HG03442 (cell line): ENCODE measurements around the gene FBXL7.

Source experiments
- ATAC-seq: cut with Tn5 transposase; IDR thresholded peaks from one replicate; pipeline ENCODE4 v1.9.1; 2021; ENCODE audit warnings: mild to moderate bottlenecking, moderate library complexity; ENCODE audit not compliant: unreplicated experiment

FBXL7 gene

DNA sequence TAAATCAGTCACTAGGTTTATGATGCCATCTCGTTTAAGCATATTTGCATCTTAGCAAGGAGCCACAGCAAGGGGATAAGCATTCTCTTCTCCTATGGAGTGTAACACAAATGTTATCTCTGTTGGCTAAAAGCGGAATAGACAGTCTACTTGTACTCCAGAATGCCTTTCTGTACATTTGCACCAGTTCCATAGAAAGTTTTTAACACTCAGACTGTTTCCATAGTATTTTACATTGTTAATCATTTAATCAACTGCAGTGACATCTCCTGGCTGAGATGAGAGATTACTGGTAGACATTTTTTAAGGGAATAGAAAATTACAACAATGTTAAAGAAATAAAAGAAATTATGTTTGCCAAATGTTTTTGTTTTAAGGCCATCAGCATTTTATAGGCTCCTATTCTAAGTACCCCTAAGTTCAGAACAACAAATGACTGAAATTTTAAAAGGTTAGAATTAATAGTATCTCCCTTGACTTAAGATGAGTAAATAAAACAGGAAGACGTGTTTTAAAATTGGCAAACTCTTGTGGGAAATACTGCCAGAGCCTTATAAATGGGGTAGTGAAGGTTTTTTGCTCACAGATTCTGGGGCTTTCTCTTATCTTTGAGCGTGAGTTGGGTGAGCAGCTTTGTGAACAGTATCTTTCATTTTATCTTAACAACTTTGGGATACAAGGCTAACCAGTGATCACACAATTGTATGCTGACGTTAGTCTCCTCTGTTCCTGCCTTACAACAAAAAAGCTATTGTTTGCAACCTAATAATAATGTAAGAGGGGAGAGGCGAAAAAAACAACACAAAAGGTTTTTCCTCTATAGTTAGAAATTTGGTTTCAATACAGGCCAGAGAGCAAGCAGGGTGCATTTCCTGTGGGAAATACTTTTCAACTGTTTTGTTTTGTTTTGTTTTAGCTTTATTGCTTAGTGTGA lies 294.3 kb downstream of the FBXL7 start:
- no peak for ATAC-seq

DNA sequence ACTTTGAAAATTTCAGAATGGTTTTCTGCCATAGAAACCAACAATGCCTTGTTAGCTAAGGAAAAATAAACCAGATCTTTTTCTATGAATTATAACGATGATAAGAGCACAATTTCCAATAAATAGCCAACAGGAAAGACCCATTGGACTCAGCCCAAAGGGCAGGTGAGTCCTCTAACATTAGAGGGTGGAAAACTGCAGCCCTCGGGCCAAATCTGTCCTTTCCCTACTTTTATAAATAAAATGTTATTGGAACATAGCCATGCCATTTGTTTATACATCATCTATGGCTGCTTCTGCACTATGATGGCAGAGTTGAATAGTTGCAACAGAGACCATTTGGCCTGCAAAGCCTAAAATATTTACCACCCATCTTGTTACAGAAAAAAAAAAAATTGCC lies 296.1 kb downstream of the FBXL7 start:
- no peak for ATAC-seq

DNA sequence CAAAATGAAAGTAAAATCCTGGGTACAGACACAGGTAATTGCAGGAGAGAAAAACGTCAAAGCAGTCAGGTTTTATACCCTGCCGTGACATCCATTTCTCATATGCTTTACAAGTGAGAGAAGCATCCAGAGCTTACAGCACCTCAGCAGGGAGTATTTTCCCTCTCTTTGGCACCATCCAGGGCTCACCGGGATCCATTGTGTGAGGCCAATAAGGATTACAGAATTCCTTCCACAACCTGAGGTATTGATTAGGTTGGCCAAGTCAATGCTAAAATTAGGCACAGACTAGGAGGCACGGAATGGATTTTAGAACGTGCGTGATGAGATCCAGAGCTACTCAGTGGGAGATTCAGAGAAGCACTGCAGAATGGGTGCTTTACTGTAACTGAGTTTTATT lies 296.6 kb downstream of the FBXL7 start:
- no peak for ATAC-seq

DNA sequence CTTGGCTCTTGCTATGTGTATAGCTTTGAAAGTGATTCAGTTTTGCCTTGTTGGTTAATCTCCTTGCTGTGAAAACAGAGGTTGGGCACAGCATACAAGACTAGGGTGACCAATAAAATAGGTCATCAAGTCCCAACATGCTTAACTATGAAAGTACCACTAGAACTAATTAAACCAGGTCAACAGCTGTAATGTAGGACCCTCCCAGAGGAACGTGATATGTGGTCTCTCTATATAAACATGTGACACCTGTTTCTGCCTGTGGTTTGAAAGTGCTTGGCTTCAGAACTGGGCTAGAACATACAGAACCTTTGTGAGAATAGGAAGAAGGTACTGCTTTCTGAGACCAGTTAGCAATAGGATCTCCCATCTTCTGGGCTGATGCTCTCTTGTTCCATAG lies 297.1 kb downstream of the FBXL7 start:
- ATAC-seq: no peak

DNA sequence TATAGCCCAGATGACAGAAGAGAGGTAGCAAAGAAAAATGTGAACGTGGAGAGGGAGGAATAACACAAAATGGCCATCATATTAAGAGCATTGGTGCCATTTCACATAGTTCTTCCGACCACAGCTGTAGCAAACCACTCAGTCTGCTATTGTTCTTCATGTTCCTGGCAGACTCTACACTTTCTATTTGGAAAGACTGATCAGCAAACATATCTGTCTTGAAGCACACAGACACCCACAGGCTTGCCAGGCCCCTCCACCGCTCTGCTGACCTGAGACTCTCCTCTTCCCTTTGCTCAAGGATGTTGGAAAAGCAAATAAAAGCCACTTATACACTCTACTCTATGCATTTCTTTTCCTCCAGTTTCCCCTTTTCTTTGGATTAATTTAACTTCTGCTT lies 298.0 kb downstream of the FBXL7 start:
- no peak for ATAC-seq

DNA sequence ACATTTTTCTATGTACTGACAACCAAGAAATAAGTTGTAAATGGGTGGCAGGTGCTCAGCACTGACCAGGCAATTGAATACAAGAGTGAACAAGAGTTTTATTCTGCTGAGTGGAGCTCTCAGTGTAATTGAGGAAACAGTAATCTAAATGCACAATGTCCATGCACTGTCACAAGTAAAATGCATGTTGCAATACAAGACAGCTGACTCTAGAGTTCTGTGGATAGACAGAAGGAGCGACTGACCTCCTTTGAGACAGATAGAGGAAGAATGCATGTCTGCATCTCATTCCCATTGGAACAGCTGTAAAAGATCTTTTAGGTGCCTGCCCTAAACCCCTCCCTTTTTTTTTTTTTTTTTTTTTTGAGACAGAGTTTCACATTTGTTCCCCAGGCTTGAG lies 299.0 kb downstream of the FBXL7 start:
- ATAC-seq: no peak

DNA sequence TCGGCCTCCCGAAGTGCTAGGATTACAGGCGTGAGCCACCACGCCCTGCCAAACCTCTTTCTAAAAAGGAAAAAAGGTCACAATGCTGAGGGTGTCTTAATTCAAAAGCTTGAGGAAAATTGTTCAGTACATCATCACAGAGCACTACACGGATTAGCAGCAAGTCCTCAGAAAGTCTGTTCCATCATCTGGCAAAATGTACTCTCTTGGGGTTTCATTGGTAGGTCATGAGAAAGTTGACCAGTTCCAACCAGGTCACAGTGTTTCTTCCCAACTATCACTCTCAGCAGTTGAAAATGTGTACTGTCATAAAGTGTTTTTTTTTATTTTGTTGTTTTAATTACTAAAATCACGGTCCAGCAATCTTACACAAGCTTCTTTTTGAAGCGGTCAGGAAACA lies 299.6 kb downstream of the FBXL7 start:
- ATAC-seq: no peak

DNA sequence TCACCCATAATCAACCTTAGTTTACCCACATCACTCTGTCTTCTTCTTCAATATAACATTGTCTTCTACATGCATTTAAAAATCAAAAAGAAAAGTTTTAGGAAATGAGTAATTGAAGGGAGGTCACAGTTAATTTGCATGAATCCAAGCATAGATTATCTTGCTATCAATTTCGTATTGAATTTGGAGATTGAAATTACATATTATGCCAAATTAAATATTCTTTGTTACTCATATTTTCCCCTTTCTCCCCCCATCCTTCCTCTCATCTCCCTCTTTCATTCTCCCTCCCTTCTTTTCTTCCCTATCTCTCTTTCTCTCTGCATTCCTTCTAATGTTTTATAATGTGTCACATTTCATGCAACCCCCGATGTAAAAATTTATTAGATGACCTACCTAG lies 303.3 kb downstream of the FBXL7 start:
- no peak for ATAC-seq

DNA sequence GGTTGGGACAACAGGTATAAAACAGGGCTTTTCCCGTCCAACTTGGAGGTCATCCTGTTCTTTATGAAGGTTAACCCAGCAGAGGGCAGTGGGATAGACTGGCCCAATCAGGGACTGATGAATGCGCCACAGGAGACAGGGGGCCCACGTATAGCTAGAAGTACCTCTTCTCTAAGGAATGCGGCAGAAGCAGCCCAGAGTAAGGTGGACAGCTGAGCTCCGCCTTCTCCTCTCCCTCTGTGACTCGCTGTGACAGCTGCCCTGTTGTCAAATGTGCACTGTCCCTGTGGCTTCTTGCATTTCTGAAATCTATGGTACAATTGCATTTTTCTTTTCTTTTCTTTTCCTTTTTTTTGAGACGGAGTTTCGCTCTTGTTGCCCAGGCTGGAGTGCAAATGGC lies 306.6 kb downstream of the FBXL7 start:
- ATAC-seq: no peak

DNA sequence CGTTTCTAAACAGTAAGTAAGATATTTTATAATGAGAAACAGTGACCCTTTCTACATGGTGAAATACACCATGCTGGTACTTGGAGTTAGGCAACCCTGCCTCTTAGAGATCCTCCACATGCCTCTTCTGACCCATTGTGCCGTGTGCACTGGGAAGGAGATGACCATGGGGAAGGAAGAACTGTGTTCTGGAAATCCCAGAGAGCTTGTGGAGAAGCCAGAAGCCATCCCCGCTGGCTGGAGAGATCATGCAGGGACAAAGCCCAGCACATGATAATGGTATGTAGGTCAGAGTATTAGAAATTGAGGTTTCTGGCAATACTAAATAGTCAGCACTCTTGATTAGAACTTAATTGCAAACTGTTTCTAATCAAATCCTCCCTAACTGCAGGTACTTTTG lies 307.3 kb downstream of the FBXL7 start:
- ATAC-seq: no peak

DNA sequence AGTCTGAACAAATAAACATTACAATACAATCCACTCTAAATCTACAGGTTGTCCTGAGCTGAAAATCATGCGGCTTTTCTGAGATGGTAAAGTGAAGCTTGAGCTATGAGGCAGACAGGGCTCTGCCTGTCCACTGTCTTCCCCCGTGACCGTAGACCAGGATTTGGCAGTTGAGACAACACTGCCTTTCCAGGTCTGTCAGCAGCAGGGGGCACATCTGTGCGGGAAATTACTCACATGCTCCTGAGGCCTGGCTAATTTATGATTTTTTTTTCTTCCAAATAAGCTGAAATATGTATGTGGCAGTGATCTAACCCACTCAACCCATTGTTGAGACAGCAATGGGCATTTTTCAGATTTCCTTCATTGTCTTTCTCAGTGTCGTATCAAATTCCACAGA lies 307.9 kb downstream of the FBXL7 start:
- no peak for ATAC-seq

DNA sequence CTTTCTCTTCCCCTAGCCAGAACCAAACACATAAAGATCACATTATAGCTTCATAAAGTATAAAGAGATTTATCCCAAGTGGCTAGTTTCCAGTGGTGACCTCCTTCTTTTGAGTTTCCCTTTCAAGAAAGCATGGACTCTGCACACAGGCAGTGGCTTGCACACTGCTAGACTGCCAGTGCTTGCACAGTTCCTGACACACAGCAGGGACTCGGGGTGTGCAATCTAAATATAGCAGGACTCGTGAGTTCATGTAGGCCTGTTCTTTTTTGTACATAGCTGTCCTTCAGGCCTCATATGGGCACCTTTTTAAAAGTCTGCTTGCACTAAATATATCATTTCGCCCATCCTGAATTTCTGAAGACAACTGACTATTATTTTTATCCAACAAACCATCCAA lies 308.6 kb downstream of the FBXL7 start:
- ATAC-seq: no peak

DNA sequence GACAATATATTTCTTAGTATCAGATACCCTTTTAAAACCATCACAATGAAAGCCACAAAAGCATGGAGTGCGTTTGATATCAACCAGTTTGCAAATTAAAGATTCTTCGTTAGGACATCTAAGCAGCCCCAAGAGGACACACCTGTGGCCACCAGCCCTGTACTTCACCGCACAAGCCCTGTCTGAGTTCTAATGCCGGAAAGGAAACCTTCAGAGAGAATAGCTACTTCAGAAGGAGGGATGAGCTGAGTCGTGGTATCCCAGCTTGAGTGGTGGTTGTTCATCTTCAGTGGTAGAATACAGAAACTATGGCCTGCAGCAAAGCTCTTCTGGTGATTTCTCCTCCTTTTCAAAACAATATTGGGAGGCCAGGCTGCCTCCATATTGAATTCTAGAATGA lies 319.6 kb downstream of the FBXL7 start:
- no peak for ATAC-seq

DNA sequence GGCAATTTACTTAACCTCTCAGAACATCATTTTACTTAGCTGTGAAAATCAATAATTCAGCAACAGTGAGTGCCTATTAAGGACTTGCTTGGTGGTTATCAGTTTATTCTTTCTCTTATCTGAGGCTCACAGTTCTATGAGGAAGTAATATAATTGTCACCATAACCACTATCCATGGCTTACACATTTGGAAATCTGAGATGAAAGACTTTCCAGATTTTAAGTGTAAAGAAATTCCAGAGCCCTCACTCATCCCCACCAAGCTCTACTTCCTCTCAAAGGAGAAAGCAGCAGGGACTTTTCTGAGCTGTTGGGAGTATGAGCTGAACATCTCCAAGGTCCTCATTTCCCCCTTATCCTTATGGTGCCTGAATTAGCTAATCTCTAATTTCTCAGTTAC lies 321.5 kb downstream of the FBXL7 start:
- ATAC-seq: no peak

DNA sequence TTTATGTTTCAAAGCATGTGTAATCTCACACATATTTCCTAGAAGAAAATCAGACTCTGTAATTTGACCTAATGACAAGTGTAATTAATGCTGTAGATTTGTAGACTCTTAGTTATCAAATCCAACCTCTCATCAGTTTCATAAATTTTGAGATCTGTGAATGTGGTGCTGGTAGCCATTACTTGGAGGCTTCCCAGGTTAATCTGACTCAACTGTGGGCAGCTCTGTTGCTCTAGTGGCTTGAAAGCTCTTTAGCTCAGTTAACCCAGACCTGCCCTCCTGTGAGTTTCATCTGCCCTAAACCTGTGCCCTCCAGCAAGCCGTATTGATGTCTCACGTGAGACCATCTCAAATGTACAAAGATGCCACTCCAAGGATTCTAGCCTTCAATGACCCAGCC lies 323.4 kb downstream of the FBXL7 start:
- ATAC-seq: no peak

DNA sequence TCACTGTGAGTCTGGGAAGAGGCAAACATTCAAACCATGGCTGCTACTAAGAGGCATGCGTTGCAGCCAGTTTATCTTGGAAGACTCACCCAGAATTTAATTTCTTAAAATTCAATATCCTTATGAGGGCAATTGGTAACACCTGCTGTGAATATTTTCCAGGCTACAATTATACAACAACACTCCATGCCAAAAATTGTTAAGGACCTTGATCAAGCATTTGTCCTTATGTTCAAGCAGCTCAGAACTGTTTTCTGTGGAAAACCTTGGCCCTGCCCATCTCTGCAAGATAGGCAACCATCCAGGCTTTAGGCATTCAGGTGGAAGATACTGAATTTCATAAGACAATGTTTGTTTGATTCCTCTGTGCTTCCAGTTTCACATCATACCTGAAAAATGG lies 327.8 kb downstream of the FBXL7 start:
- no peak for ATAC-seq

DNA sequence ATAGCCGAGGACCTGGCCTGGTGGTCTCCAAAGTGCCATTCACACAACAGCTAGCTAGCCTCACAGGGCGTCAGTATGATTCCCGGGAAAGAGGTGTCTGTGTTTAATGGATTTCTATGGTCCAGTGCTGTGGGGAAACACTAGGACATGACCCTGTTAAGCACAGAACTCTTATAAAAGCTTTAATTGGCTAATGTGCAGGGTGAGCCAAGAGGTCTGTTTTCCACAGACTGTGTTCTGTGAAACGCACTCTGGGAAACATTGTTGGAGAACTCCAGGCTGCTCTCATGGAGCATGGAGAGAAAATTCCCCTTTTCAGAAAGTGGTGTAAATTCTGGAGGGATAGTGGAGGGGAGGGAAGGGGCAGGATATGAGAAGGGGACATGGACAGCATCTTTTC lies 331.4 kb downstream of the FBXL7 start:
- ATAC-seq: no peak

DNA sequence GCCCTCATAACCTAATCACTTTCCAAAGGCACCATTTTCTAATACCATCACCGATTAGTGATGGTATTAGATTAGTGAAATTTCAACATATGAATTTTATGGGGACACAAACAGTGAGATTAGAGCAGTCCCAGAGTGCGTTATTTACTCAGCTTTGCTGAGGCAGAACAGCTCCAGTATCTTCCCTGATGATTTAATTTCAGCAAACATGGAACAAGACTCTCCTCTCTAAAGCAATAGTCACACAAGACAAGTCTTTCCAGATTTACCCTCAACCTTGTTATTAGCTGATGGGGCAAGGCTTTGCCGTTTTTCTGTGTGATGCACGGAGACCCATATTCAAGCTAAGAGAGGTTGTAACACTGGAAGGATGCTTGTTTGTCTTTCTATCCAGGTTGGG lies 333.4 kb downstream of the FBXL7 start:
- no peak for ATAC-seq

DNA sequence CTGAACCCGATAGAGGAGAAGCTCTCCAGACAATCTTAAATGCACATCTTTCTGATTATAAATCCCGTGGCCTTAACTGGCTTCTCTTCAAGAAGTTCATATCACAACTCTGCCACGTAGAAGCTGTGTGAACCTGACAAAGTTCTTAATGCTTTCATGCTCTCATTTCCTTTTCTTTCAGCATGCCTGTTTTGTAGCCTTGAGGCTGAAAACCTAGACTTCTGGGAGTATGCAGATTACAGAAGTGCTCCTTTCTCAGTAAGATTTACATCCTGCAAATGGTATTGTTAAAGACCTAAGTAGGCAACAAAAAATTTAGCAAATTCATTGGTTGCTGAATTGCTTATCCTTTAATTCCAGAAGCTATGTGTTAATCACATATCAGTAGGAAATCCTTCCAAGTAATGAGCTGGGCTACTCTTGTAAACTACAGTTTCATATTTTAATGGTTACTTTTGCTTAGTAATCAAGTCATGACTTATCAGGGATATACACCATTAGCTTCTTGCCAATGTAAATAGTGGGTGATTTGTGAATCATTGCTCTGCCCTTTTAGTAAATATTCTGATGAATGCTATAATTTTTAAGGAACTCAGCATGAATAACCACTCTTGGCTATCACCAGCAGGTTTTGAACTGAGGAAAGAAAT lies 334.7 kb downstream of the FBXL7 start:
- no peak for ATAC-seq

DNA sequence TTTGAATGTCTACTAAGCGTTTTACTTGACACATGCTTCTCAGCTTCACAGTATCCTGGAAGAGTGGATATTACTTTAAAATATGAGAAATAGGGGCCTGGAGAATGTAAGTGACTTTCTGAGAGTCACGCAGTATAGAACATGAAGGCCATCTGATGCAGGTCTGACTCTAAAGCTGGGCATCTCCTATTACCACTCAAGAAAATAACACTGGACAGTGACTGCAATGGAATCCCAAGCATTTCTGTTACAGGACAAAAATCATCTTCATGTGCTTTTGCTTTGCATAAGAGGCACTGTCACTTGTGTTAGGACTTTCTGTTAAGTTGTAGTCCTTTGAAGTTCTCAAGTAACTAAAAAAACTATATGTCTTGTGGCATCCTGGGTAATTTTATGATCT lies 335.5 kb downstream of the FBXL7 start:
- ATAC-seq: no peak

DNA sequence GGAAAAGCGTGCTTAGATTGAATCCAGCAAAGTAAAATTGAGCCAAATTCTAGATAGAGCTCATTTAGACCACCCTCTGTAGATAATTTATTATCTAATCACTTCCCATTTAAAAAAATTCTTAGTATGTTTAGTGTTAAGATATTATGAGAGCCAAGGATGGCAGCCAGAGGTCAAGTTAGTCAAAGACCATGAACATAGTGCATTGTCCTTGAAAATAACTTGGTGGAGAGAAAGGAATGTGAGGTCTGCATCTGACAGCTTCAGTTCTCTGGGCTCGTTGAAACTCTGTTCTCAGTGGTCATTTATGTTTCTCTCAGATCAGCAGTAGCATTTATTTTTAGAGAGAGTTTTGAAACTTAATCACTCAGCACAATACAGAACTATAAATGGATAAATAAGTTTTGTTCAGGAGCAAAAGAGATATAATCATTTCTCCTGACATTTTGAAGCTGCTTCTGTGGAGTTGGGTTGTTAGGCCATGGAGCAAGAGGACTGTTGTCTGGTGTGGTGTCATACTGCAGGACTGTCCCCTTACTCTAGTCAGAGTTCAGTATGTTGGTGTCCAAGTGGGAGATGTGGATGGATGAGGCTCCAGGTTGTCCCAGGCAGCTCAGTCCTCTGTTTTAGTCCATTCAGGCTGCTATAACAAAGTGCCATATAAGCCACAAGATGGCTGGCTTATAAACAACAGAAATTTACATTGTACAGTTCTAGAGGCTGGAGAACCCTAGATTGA lies 337.7 kb downstream of the FBXL7 start:
- no peak for ATAC-seq

DNA sequence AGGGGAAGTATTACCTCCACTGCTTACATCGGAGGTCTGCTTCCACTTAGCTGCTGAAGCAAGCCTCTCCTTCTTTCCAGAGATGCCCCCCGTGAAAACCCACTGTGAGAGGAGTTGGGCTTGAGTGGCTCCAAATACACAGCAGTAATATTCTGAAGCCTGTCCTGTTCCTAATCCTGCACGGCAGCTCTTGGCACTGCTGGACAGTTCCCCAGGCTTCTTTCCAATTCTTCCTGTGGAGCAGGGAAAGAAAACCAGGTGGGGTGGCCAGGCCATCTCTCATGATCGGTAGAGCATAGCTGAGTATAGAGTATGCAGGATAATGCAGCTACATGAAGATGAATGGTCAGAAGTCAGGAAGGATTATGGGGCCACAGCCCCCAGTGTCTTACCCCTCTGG lies 344.3 kb downstream of the FBXL7 start:
- ATAC-seq: no peak
